GM12878 (cell line): ENCODE data around the gene RBM8A. TPM values are rescaled to one million over a fixed set of nuclear protein-coding genes. Genes with fewer than 3 reads are reported as not detected.

Experiments
- BRCA1 ChIP-seq: IDR thresholded peaks from 2 replicates; pipeline ENCODE4 v1.6.1; 2011; ENCODE audit warnings: low read depth, low read length, improper control_type of control experiment
- CHD2 ChIP-seq: IDR thresholded peaks from 2 replicates; pipeline ENCODE4 v1.6.1; 2011; ENCODE audit warnings: low read depth, low read length, improper control_type of control experiment, borderline replicate concordance
- DPF2 ChIP-seq: fragments of 450-650 bp; IDR thresholded peaks from 2 replicates; pipeline ENCODE4 v1.6.1; 2017; ENCODE audit warnings: mild to moderate bottlenecking
- EGR1 ChIP-seq, 2 experiments: IDR thresholded peaks; 1 replicate in 1 of 2; 2 replicates in 1 of 2; pipeline ENCODE4 v1.6.1; 2011 to 2012; ENCODE audit warnings: low read depth in 2 of 2, low read length in 2 of 2, borderline replicate concordance in 1 of 2, mild to moderate bottlenecking in 1 of 2, moderate library complexity in 1 of 2
- JUND ChIP-seq: IDR thresholded peaks from 2 replicates; pipeline ENCODE4 v1.6.1; 2012; ENCODE audit warnings: low read depth, mild to moderate bottlenecking, low read length, improper control_type of control experiment, moderate library complexity
- NBN ChIP-seq: fragments of 450-650 bp; IDR thresholded peaks from 2 replicates; pipeline ENCODE4 v1.6.1; 2016
- NFYA ChIP-seq: IDR thresholded peaks from 2 replicates; pipeline ENCODE4 v1.6.1; 2011; ENCODE audit warnings: low read depth, mild to moderate bottlenecking, low read length, improper control_type of control experiment, borderline replicate concordance
- POLR2A ChIP-seq: IDR thresholded peaks from 2 replicates; pipeline ENCODE4 v1.6.1; 2011; ENCODE audit warnings: low read depth, mild to moderate bottlenecking, low read length
- RB1 ChIP-seq: fragments of 450-650 bp; formaldehyde crosslinking; IDR thresholded peaks from 2 replicates; pipeline ENCODE4 v1.6.1; 2017; ENCODE audit warnings: mild to moderate bottlenecking, borderline replicate concordance
- RBBP5 ChIP-seq: fragments of 200-600 bp; sonication (generic); conservative IDR thresholded peaks from 2 replicates; pipeline ENCODE4 v1.6.1; 2016
- SMAD1 ChIP-seq: fragments of 450-650 bp; IDR thresholded peaks from 2 replicates; pipeline ENCODE4 v1.6.1; 2018; ENCODE audit warnings: mild to moderate bottlenecking, low read depth; ENCODE audit not compliant: partially characterized antibody
- SMARCA5 ChIP-seq: fragments of 450-650 bp; IDR thresholded peaks from 2 replicates; pipeline ENCODE4 v1.6.1; 2017; ENCODE audit warnings: mild to moderate bottlenecking
- STAT3 ChIP-seq: IDR thresholded peaks from 2 replicates; pipeline ENCODE4 v1.6.1; 2011; ENCODE audit warnings: low read depth, low read length, improper control_type of control experiment
- TBL1XR1 ChIP-seq: IDR thresholded peaks from 2 replicates; pipeline ENCODE4 v1.6.1; 2012; ENCODE audit warnings: low read depth, low read length, improper control_type of control experiment
- ZNF207 ChIP-seq: fragments of 450-650 bp; IDR thresholded peaks from 2 replicates; pipeline ENCODE4 v1.6.1; 2014; ENCODE audit warnings: antibody characterized with exemption, mild to moderate bottlenecking, borderline replicate concordance
- ZNF622 ChIP-seq: fragments of 450-650 bp; IDR thresholded peaks from 2 replicates; pipeline ENCODE4 v1.6.1; 2017; ENCODE audit warnings: mild to moderate bottlenecking, inconsistent platforms
- ZSCAN29 ChIP-seq: fragments of 450-650 bp; IDR thresholded peaks from 2 replicates; pipeline ENCODE4 v1.6.1; 2017; ENCODE audit warnings: mild to moderate bottlenecking, moderate library complexity
- polyA plus RNA-seq, 11 experiments: library from polyadenylated mRNA; depleted of rRNA in 4 of 11; unstranded in 6 of 11; stranded (reverse) in 5 of 11; fragments of >200 nt; fragmentation: Nextera tagmentation in 4 of 11; fragmentation: Illumina TruSeq in 1 of 11; extraction: Ambion mirVana in 4 of 11; extraction: Trizol in 1 of 11; gene quantifications; 1 replicate in 1 of 11; 2 replicates in 10 of 11; pipeline versions ENCODE4 v1.2.1 to v1.2.3, GENCODE V29; 2011 to 2016; ENCODE audit warnings: inconsistent platforms in 2 of 11, missing spikeins in 2 of 11, low read depth in 1 of 11
- total RNA-seq, 4 experiments: library from RNA; depleted of rRNA in 3 of 4; stranded (reverse); fragments of >200 nt in 3 of 4; fragmentation: Illumina TruSeq in 1 of 4; extraction: Trizol in 1 of 4; gene quantifications; 2 replicates each; pipeline versions ENCODE4 v1.2.1 to v1.2.3, GENCODE V29; 2013 to 2021
- TF ChIP-seq, protein P1 (sequence below): IDR thresholded peaks from 2 replicates; pipeline ENCODE4 v1.6.1; 2012; ENCODE audit warnings: improper control_type of control experiment, low read depth, low read length; ENCODE audit not compliant: insufficient replicate concordance
- TF ChIP-seq, protein P2 (sequence below): IDR thresholded peaks from 2 replicates; pipeline ENCODE4 v1.6.1; 2012; ENCODE audit warnings: low read depth, low read length, improper control_type of control experiment
- TF ChIP-seq, protein P3 (sequence below): fragments of 450-650 bp; IDR thresholded peaks from 2 replicates; pipeline ENCODE4 v1.6.1; 2014; ENCODE audit warnings: mild to moderate bottlenecking
- TF ChIP-seq, protein P4 (sequence below): fragments of 450-650 bp; IDR thresholded peaks from 2 replicates; pipeline ENCODE4 v1.6.1; 2018; ENCODE audit warnings: mild to moderate bottlenecking, low read depth, moderate library complexity; ENCODE audit not compliant: partially characterized antibody

Gene RBM8A
- total and polyA plus RNA-seq, 10 of the 15 experiments (the other 5 are each of a cell fraction or from before 2014, with no cell fraction given) = 110 to 1,248 (median 248) TPM

DNA sequence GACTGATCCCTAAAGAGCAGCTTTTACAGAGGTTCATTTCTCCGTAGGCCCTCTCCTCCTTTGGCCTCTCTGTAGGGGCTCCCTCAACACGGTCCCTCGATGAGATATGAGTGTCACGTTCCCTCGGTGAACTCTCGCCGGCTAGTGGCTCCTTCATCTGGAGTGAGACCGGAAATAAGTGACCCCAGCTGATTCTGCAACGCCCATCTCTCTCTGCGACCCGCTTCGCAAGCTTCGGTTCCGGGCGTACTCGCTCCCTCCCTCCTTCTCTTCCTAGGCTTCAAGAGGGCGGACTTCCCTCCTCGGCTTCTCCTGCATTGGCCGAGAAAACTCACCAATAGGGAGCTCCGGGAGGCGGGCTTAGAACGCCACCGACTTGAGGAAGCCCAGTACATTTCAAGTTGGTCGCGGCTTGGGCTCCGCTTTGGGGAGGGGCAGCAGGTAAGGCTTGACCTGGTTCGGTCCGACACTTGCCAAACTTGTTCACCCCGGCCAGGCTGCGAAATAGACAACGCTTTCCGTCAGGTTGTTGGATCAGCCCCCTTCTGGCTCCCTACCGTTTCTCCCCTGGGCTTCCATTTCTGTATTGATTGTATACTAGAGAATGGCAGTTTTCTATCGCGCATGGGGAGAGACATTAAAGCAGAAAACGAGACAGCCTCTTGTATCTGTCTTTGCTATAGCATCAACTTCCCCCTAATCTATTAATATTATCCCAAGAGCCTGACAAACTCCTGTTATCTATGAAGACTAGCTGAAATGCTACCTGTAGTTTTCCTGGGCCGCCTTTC, 37.2 kb upstream of the RBM8A start, which contains the start of the genes ANKRD34A and POLR3GL (continued):
- TF ChIP-seq CHD2 (peak; percentile 72; the same call in 1 of the 2 replicates), SMARCA5 (no peak), JUND (no peak), NBN (0 out of 2 replicates have a peak, but pooled peaks have one; percentile 53), TBL1XR1 (no peak), ZNF622 (no peak), RBBP5 (no peak), DPF2 (no peak), BRCA1 (no peak), ZNF207 (no peak), NFYA (peak; percentile 19; the same call in 1 of the 2 replicates), ZSCAN29 (no peak), EGR1 (IDR thresholded peaks at IDR 0.05; ENCODE audit: borderline replicate concordance in 1 of 2, low read depth in 2 of 2, low read length in 2 of 2) (peak in 1 of 2 experiments; percentile 11; a peak in 1 of 3 replicates), SMAD1 (peak; percentile 41), STAT3 (no peak), RB1 (0 out of 2 replicates have a peak, but pooled peaks have one; percentile 14), POLR2A (peak; percentile 98)
- TF ChIP-seq, protein P1, sequence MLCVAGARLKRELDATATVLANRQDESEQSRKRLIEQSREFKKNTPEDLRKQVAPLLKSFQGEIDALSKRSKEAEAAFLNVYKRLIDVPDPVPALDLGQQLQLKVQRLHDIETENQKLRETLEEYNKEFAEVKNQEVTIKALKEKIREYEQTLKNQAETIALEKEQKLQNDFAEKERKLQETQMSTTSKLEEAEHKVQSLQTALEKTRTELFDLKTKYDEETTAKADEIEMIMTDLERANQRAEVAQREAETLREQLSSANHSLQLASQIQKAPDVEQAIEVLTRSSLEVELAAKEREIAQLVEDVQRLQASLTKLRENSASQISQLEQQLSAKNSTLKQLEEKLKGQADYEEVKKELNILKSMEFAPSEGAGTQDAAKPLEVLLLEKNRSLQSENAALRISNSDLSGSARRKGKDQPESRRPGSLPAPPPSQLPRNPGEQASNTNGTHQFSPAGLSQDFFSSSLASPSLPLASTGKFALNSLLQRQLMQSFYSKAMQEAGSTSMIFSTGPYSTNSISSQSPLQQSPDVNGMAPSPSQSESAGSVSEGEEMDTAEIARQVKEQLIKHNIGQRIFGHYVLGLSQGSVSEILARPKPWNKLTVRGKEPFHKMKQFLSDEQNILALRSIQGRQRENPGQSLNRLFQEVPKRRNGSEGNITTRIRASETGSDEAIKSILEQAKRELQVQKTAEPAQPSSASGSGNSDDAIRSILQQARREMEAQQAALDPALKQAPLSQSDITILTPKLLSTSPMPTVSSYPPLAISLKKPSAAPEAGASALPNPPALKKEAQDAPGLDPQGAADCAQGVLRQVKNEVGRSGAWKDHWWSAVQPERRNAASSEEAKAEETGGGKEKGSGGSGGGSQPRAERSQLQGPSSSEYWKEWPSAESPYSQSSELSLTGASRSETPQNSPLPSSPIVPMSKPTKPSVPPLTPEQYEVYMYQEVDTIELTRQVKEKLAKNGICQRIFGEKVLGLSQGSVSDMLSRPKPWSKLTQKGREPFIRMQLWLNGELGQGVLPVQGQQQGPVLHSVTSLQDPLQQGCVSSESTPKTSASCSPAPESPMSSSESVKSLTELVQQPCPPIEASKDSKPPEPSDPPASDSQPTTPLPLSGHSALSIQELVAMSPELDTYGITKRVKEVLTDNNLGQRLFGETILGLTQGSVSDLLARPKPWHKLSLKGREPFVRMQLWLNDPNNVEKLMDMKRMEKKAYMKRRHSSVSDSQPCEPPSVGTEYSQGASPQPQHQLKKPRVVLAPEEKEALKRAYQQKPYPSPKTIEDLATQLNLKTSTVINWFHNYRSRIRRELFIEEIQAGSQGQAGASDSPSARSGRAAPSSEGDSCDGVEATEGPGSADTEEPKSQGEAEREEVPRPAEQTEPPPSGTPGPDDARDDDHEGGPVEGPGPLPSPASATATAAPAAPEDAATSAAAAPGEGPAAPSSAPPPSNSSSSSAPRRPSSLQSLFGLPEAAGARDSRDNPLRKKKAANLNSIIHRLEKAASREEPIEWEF = no peak
- TF ChIP-seq, protein P2, sequence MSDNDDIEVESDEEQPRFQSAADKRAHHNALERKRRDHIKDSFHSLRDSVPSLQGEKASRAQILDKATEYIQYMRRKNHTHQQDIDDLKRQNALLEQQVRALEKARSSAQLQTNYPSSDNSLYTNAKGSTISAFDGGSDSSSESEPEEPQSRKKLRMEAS = no peak
- TF ChIP-seq, protein P3, sequence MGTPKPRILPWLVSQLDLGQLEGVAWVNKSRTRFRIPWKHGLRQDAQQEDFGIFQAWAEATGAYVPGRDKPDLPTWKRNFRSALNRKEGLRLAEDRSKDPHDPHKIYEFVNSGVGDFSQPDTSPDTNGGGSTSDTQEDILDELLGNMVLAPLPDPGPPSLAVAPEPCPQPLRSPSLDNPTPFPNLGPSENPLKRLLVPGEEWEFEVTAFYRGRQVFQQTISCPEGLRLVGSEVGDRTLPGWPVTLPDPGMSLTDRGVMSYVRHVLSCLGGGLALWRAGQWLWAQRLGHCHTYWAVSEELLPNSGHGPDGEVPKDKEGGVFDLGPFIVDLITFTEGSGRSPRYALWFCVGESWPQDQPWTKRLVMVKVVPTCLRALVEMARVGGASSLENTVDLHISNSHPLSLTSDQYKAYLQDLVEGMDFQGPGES = peak; percentile 35; the same call in 1 of the 2 replicates
- TF ChIP-seq, protein P4, sequence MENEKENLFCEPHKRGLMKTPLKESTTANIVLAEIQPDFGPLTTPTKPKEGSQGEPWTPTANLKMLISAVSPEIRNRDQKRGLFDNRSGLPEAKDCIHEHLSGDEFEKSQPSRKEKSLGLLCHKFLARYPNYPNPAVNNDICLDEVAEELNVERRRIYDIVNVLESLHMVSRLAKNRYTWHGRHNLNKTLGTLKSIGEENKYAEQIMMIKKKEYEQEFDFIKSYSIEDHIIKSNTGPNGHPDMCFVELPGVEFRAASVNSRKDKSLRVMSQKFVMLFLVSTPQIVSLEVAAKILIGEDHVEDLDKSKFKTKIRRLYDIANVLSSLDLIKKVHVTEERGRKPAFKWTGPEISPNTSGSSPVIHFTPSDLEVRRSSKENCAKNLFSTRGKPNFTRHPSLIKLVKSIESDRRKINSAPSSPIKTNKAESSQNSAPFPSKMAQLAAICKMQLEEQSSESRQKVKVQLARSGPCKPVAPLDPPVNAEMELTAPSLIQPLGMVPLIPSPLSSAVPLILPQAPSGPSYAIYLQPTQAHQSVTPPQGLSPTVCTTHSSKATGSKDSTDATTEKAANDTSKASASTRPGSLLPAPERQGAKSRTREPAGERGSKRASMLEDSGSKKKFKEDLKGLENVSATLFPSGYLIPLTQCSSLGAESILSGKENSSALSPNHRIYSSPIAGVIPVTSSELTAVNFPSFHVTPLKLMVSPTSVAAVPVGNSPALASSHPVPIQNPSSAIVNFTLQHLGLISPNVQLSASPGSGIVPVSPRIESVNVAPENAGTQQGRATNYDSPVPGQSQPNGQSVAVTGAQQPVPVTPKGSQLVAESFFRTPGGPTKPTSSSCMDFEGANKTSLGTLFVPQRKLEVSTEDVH = no peak
